IPS DF 4.7 (cell line): ENCODE measurements around the gene ZMIZ1.

Experiments
- DNase-seq: peaks from one replicate; pipeline ENCODE4 v3.0.0-alpha.2; 2013; ENCODE audit warnings: low spot score; ENCODE audit errors: extremely low read depth

Gene ZMIZ1

GRCh38 chr10:79349766-79350406, 281.1 kb downstream of the ZMIZ1 start:
- DNase-seq: no peak

- no peak for DNase-seq
Measured at GRCh38 chr10:79350407-79351154, 281.8 kb downstream of the ZMIZ1 start.

- no peak for DNase-seq
Measured at GRCh38 chr10:79351332-79351731, 282.6 kb downstream of the ZMIZ1 start.

GRCh38 chr10:79352035-79352877, 283.5 kb downstream of the ZMIZ1 start:
- no peak for DNase-seq

- no peak for DNase-seq
Measured at GRCh38 chr10:79353000-79353406, 284.2 kb downstream of the ZMIZ1 start.

- no peak for DNase-seq
Measured at GRCh38 chr10:79353726-79354125, 285.0 kb downstream of the ZMIZ1 start.

- no peak for DNase-seq
Measured at GRCh38 chr10:79354141-79354540, 285.4 kb downstream of the ZMIZ1 start.

- no peak for DNase-seq
Measured at GRCh38 chr10:79354615-79355014, 285.8 kb downstream of the ZMIZ1 start.

- DNase-seq: no peak
Measured at GRCh38 chr10:79355420-79356017, 286.8 kb downstream of the ZMIZ1 start.

GRCh38 chr10:79356104-79356503, 287.3 kb downstream of the ZMIZ1 start:
- no peak for DNase-seq

GRCh38 chr10:79357180-79357579, 288.4 kb downstream of the ZMIZ1 start:
- no peak for DNase-seq

- no peak for DNase-seq
Measured at GRCh38 chr10:79358811-79359210, 290.0 kb downstream of the ZMIZ1 start.

GRCh38 chr10:79359816-79360498, 291.2 kb downstream of the ZMIZ1 start:
- DNase-seq: no peak

- DNase-seq: no peak
Measured at GRCh38 chr10:79360499-79361342, 292.0 kb downstream of the ZMIZ1 start.

- no peak for DNase-seq
Measured at GRCh38 chr10:79361726-79362397, 293.1 kb downstream of the ZMIZ1 start.
